ENCODE results near the gene PTK6. TPM values are rescaled to one million over a fixed set of nuclear protein-coding genes. Genes with fewer than 3 reads are reported as not detected.

The PTK6 gene
- total RNA-seq, 2 experiments from 2014 or later, result 0.35 to 0.38 TPM

DNA sequence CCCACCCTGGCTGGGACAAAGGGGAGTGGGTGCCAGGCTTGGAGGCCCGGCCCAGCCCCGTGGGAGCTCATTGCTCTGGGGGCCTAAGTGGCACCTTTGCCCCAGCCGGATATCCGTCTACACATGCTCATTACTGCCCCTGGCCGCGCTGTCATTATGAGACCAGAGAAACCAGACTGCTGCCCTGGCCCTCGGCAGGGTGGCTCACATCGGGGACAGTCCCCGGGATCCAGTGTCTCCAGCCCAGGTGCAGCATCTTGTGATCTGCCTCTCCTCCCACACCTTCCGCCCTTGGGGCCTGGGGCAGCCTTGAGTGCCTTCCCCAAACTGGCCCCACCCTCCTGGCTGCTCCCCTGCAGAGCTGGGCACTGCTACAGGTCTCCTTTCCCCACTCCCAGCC is 5.5 kb upstream of the PTK6 start:
- H3K9me3 Mint-ChIP-seq, result no peaks in the 10 kb centered on the region
- H3K27me3 Mint-ChIP-seq (ENCODE audit: low read depth), result no peaks in the 10 kb centered on the region
- H3K4me1 Mint-ChIP-seq (ENCODE audit: low read depth), result peaks cover 7% of the 10 kb centered on the region
- CTCF ChIA-PET, result interaction anchor here (0.6 kb wide), 1 partner anchor 224 kb away, joined by 3 read pairs; no protein-coding TSS in a partner anchor
- intact Hi-C loops (cut with micrococcal nuclease), result no loop called here
- no peak for DNase-seq
- no peak overlapping the region for H3K27ac Mint-ChIP-seq
- no peak overlapping the region for H3K4me3 Mint-ChIP-seq
- H3K36me3 Mint-ChIP-seq (ENCODE audit: low read depth), result no peaks in the 10 kb centered on the region

DNA sequence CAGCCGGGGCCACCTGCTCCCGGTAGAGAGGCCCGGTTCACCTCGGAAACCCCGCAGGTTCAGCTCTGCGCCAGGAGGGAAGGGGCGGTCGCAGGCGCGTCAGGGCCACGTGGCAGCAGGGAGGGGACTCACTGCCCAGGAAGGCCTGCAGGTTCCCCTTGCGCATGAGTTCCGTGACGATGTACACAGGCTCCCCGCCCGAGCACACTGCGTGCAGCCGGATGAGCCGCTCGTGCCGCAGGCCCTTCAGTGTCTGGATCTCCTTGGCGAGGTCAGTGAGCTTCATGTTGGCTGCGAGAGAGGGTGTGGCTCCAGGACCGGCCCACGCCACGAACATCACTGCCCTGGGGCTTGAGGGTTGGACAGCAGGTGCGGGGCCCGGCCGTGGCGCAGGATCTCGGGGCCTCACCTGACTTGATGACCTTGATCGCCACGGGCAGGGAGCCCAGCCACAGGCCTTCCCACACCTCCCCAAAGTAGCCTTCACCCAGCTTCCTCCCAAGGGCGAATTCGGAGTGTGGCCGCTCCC is 4.9 kb upstream of the PTK6 start:
- Mint-ChIP-seq H3K27me3 (ENCODE audit: low read depth) (no peaks in the 10 kb centered on the region), H3K4me3 (no peak overlapping the region), H3K36me3 (ENCODE audit: low read depth) (no peaks in the 10 kb centered on the region), H3K27ac (no peak overlapping the region), H3K9me3 (no peaks in the 10 kb centered on the region), H3K4me1 (ENCODE audit: low read depth) (peaks cover 9% of the 10 kb centered on the region)
- CTCF ChIA-PET, result no interaction called here
- intact Hi-C loops (cut with micrococcal nuclease), result no loop called here
- DNase-seq, result no peak

DNA sequence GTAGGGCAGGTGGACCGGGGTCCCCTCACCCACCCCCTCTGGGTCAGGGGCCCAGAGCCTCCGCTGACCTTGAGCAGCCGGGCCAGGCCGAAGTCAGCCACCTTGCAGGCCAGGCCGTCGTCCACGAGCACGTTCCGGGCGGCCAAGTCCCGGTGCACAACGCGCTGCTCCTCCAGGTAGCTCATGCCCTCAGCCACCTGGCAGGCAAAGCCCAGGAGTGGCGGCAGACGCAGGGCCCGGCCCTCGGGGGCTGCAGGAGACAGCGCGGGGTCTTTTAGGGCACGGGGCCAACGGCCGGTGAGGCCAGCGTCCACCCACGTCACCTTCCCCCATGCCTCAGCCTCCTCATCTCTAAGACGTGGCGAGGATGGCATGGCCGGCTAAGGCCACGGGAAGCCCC is 4.2 kb upstream of the PTK6 start:
- Mint-ChIP-seq H3K27me3 (ENCODE audit: low read depth) (no peaks in the 10 kb centered on the region), H3K4me1 (ENCODE audit: low read depth) (peaks cover 8% of the 10 kb centered on the region), H3K4me3 (no peak overlapping the region), H3K27ac (no peak overlapping the region), H3K9me3 (no peaks in the 10 kb centered on the region), H3K36me3 (ENCODE audit: low read depth) (no peaks in the 10 kb centered on the region)
- no peak for DNase-seq
- intact Hi-C loops (cut with micrococcal nuclease), result no loop called here
- CTCF ChIA-PET, result no interaction called here

DNA sequence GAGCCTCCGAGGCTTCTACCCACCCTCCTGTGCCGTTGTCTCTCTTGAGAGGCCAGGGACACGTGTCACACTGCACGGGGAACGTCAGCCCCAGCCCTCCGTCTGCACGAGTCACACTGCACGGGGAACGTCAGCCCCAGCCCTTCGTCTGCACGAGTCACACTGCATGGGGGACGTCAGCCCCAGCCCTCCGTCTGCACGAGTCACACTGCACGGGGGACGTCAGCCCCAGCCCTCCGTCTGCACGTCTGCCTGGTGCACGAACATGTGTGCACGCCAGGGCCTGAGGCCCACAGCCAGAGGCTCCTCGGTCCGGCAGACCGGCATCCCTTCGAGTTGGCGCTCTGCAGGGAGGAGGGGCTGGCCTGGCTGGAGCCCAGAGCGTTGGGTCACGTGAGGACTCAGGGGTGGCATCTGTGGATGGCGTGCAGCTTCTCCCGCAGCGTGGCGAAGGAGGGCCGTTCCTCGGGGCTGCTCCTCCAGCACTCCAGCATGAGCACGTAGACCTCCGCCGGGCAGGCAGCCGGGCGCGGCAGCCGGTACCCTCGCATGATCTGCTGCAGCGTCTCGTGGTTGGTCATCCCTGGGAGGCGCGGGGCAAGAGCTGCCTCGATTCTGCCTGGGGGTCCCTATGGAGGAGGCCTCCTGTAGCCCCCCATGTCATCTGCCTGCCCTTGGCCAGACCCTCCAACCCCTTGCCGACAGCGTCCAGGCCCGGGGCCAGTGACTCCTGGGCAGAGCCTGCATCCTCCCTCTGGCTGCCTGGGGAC is 3.4 kb upstream of the PTK6 start:
- intact Hi-C loops (cut with micrococcal nuclease), result no loop called here
- Mint-ChIP-seq H3K27ac (no peak overlapping the region), H3K4me3 (no peak overlapping the region), H3K27me3 (ENCODE audit: low read depth) (no peaks in the 10 kb centered on the region), H3K4me1 (ENCODE audit: low read depth) (peaks cover 11% of the 10 kb centered on the region), H3K36me3 (ENCODE audit: low read depth) (no peaks in the 10 kb centered on the region), H3K9me3 (no peaks in the 10 kb centered on the region)
- no peak for DNase-seq
- CTCF ChIA-PET, result no interaction called here

DNA sequence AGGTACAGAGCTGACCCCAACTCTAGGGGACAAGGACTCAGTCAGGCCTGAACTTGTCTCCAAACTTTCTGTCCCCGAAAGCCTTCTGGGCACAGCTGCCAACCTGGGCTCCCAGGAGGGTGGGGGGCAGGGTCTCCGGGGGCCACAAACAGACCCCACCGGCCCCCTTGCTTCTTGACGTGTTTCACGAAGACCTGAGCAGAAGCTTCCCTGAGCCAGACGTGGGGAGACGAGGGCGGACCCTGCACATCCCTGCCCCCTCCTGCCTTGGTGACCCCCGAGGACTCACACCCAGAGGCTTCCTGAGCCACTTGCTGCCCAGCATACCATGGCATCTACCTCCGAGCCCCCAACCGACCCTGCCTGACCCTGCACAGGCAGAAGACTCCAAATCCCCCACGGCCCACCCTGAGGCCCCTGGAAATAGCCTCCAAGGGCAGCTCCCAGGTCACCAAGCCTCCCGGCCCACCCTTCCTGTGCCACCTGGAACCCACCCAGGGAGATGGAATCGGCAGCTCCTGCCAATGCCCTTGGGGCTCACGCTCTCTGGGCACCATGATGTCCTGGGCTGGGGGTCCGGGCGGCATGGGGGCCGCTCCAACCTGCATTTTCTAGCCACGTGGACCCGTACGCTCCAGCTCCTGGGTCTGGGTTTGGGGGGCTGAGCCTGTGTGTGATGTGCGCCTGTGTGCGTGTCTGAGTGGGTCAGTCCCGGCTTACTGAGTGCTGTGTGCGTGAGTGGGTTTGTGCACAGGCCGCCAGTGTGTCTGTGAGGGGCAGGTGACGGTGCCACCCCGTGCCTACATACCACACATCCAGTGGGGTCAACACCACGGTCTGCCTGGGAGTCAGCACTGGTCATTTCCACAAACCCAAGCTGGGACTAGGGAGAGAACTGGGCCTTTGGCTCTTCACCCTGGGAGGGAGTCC is 2.5 kb upstream of the PTK6 start:
- H3K4me3 Mint-ChIP-seq, result no peak overlapping the region
- DNase-seq, result no peak
- H3K9me3 Mint-ChIP-seq, result no peaks in the 10 kb centered on the region
- no peak overlapping the region for H3K27ac Mint-ChIP-seq
- peaks cover 11% of the 10 kb centered on the region for H3K4me1 Mint-ChIP-seq (ENCODE audit: low read depth)
- H3K36me3 Mint-ChIP-seq (ENCODE audit: low read depth), result no peaks in the 10 kb centered on the region
- intact Hi-C loops (cut with micrococcal nuclease), result loop anchor here (2.0 to 10.0 kb wide), 4 partner anchors 41 to 243 kb away; partner anchors contain the start of gene GMEB2
- H3K27me3 Mint-ChIP-seq (ENCODE audit: low read depth), result no peaks in the 10 kb centered on the region
- CTCF ChIA-PET, result interaction anchor here (0.7 to 1.4 kb wide), 4 partner anchors 218 to 521 kb away, joined by 3 read pairs; no protein-coding TSS in a partner anchor

DNA sequence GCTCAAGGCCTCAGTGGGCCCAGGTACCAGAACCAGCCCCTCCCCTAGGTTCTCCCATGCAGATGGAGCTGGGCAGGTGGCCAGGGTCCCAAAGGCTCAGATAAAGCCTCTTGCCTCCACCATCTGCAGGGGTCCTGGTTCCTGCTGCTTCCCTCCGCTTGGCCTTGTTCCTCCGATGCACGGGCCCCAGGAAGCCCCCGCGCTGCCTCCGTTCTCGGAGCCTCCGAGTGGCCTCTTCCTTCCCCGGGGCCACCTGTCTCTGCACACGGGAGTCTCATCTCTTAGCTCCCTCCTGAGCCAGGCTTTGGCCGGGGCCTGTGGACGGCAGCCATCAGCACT is 1.9 kb upstream of the PTK6 start:
- intact Hi-C loops (cut with micrococcal nuclease), result loop anchor here (2.0 to 10.0 kb wide), 4 partner anchors 42 to 243 kb away; partner anchors contain the start of gene GMEB2
- Mint-ChIP-seq H3K9me3 (no peaks in the 10 kb centered on the region), H3K36me3 (ENCODE audit: low read depth) (no peaks in the 10 kb centered on the region), H3K27me3 (ENCODE audit: low read depth) (no peaks in the 10 kb centered on the region), H3K4me3 (no peak overlapping the region), H3K27ac (no peak overlapping the region), H3K4me1 (ENCODE audit: low read depth) (peaks cover 11% of the 10 kb centered on the region)
- CTCF ChIA-PET, result interaction anchor here (0.7 to 1.4 kb wide), 3 partner anchors 254 to 522 kb away, joined by 3 read pairs; no protein-coding TSS in a partner anchor
- DNase-seq, result no peak

DNA sequence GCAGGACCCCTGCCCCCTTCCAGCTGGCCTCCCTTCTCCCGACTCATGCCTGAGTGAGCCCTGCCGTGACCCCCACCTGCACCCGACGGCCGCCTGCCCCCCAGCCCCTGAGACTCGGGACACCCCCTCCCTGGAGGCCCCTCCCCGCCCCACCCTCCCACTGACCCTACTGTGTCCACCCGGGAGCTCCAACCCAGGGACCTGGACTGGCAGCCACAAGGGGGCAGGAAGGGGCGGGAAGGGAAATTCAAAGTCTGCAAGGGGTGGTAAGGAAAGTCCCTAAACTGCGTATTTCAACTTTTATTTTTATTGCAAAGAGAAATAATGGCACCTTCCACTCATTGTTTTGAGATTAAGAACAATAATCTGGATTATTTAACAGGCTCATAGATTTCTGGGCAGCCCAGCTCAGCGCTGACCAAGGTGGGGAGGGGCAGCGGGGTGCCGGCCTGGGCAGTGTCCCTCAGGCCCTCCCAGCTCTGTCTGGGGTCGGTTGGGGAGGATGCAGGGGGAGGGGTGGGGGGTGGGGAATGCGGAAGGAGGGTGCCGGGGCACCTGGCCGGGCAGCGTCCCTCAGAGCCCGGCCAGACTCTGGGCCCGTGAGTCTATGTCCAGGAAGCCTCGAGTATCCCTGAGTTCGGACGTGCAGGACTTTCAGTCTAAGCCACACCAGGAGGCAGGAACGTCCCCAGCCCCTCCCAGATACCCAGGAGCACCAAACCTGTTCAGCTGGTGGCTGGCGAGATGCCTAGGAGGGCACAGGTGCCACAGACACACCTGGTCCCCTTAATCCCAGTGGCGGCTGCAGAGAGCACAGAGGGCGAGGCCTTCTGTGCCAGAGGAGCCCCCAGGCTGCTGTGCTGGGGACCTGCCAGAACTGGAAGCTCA is 1.3 kb upstream of the PTK6 start:
- H3K27ac Mint-ChIP-seq, result peak overlapping the region; percentile 84
- no peaks in the 10 kb centered on the region for H3K9me3 Mint-ChIP-seq
- H3K4me3 Mint-ChIP-seq, result peak overlapping the region; percentile 74
- intact Hi-C loops (cut with micrococcal nuclease), result loop anchor here (1.0 to 10.0 kb wide), 11 partner anchors 42 to 519 kb away; partner anchors contain the start of genes GMEB2 and RTEL1
- H3K27me3 Mint-ChIP-seq (ENCODE audit: low read depth), result no peaks in the 10 kb centered on the region
- H3K4me1 Mint-ChIP-seq (ENCODE audit: low read depth), result peaks cover 11% of the 10 kb centered on the region
- H3K36me3 Mint-ChIP-seq (ENCODE audit: low read depth), result no peaks in the 10 kb centered on the region
- peak; percentile 71 for DNase-seq
- CTCF ChIA-PET, result interaction anchor here (0.7 to 2.7 kb wide), 24 partner anchors 9 to 582 kb away, joined by 3 to 10 read pairs (median 4); partner anchors contain the start of genes ARFRP1, PRPF6 and ZGPAT

DNA sequence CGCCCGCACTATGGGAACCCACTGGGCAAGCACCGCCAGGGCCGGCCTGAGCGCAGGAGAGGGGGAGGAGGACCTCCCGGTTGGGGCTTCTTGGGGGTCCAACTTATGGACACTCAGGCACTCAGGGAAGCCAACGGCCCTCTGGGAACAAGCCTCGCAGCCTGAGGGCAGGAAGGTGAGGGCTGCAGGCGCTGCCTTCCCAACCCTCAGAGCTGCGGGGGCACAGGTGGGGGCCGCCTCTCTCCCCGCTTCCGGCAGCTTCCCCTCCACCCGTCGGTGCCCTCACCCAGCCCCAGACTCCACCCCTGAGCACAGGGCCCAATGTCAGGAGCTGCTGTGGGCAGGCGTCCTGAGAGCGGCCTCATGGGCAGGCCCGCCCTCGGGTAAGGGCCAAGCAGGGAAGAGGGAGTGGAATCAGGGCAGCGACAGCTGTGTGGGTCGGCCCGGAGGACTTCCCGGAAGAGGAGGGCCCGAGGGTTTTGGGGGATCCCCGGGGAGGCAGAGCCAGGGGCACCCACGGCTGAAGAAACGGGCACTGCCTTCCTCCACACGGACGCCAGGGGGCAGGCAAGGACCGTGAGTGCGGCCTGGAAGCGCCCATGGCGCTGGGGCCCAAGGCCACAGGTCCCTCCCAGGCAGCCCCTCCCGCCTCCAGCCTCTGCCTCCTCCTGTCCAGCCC is 488 bp upstream of the PTK6 start:
- peak; percentile 98 for DNase-seq
- peak overlapping the region; percentile 84 for H3K27ac Mint-ChIP-seq
- H3K9me3 Mint-ChIP-seq, result no peaks in the 10 kb centered on the region
- intact Hi-C loops (cut with micrococcal nuclease), result loop anchor here (1.0 to 10.0 kb wide), 16 partner anchors 16 to 520 kb away; partner anchors contain the start of genes ARFRP1, GMEB2, PPDPF and RTEL1
- H3K36me3 Mint-ChIP-seq (ENCODE audit: low read depth), result no peaks in the 10 kb centered on the region
- peaks cover 11% of the 10 kb centered on the region for H3K4me1 Mint-ChIP-seq (ENCODE audit: low read depth)
- CTCF ChIA-PET, result interaction anchor here (0.7 to 2.7 kb wide), 30 partner anchors 8 to 583 kb away, joined by 3 to 10 read pairs (median 4); partner anchors contain the start of genes ARFRP1, PPDPF, PRPF6 and ZGPAT
- H3K27me3 Mint-ChIP-seq (ENCODE audit: low read depth), result no peaks in the 10 kb centered on the region
- H3K4me3 Mint-ChIP-seq, result peak overlapping the region; percentile 74

DNA sequence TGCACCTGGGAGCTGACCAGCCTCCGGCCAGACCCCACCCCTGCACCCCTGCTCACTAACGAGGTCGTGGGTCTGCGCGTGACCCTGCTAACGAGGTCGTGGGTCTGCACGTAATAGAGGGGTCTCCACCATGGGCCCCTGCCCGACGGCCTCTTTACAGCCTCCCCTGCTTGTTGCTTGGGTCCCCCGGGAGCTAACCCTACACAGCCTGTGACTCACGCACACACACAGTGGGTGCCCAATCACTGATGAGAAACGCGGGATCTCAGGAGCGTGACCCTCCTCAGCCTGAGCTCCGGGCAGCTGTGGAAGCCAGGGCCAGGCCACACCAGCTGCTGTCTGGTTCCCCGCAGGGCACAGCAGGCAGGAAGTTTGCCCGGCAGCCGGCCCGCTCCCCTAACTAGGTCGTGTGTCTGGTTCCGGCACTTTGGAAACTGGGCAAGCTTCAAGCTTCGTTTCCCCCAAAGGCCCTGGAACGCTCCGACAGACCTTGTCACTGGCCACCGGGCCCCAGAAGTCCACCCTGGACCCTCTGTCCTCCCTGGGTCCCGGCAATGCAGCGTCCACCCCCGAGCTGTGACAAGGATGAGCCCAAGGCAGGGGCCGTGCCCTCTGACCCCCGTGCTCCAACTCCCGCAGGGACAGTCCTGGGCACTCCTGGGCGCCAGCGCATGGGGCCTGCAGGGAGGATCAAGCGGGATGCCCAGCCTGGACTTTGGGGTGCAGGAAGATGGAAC is 767 bp downstream of the PTK6 start:
- intact Hi-C loops (cut with micrococcal nuclease), result loop anchor here (2.0 to 10.0 kb wide), 4 partner anchors 88 to 442 kb away; partner anchors contain the start of genes GMEB2 and SAMD10
- no peak overlapping the region for H3K4me3 Mint-ChIP-seq
- no peak for DNase-seq
- no peaks in the 10 kb centered on the region for H3K27me3 Mint-ChIP-seq (ENCODE audit: low read depth)
- H3K9me3 Mint-ChIP-seq, result no peaks in the 10 kb centered on the region
- H3K4me1 Mint-ChIP-seq (ENCODE audit: low read depth), result peaks cover 11% of the 10 kb centered on the region
- CTCF ChIA-PET, result interaction anchor here (0.6 to 2.7 kb wide), 10 partner anchors 14 to 584 kb away, joined by 3 to 10 read pairs (median 5); partner anchors contain the start of genes ARFRP1 and ZGPAT
- H3K36me3 Mint-ChIP-seq (ENCODE audit: low read depth), result no peaks in the 10 kb centered on the region
- H3K27ac Mint-ChIP-seq, result no peak overlapping the region

DNA sequence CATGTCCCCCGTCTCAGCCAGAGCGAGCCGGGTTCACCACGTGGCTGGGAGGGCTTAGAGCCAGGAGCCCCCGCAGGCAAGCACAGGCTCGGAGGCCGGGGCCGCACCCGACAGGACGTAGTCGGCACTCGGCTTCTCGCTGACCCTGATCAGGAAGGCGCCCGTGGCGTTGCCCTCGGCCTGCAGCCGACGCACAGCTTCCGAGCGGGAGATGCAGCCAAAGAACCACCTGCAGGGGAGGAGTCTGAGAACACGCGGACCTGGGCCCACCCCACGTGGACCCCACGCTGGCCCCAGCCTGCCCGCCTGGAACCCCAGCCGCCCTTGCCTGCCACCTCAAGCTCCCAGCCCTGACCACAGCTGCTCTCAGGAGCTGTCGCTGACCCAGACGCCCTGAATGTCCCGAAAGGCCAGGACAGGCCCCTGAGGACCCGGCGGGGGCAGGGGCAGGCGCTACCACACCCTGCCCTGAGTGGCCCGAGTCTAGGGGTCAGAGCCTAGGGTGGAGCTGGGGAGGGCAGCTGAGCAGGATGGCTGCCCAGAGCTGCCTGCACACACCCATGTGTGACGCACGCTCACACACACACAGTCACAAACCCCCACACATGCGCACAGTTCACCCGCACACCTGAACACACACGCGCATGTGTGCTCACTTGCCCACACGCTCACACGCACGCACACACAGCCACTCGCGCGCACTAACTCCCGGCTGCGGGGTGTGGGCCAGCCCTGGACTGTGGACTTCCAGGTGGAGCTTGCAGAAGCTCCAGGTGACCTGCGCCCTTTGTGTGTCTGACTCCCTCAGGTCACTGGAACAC is 2.1 kb downstream of the PTK6 start:
- CTCF ChIA-PET, result interaction anchor here (0.7 kb wide), 1 partner anchor 38 kb away, joined by 3 read pairs; no protein-coding TSS in a partner anchor
- Mint-ChIP-seq H3K4me3 (no peak overlapping the region), H3K4me1 (ENCODE audit: low read depth) (peaks cover 11% of the 10 kb centered on the region), H3K27ac (no peak overlapping the region), H3K36me3 (ENCODE audit: low read depth) (no peaks in the 10 kb centered on the region), H3K9me3 (no peaks in the 10 kb centered on the region), H3K27me3 (ENCODE audit: low read depth) (no peaks in the 10 kb centered on the region)
- intact Hi-C loops (cut with micrococcal nuclease), result loop anchor here (5.0 to 10.0 kb wide), 3 partner anchors 90 to 247 kb away; partner anchors contain the start of gene GMEB2
- peak; percentile 3 for DNase-seq

All from activated naive CD4-positive, alpha-beta T cell treated with anti-CD3 and anti-CD28 coated beads for 36 hours (primary cell).